Upper lobe of left lung (tissue), 4 donors: Measurements from ENCODE around the gene PNN.

Experiments
- EP300 ChIP-seq, 4 donors: sonication (generic); formaldehyde crosslinking; IDR thresholded peaks; one replicate each; pipeline ENCODE4 v1.5.1; 2017; ENCODE audit warnings: antibody characterized with exemption in 4 of 4, control low read depth in 2 of 4
- POLR2A ChIP-seq, 4 donors: fragments of 450-650 bp; IDR thresholded peaks; one replicate each; pipeline ENCODE4 v1.5.1; 2016 to 2017; ENCODE audit warnings: antibody characterized with exemption in 4 of 4, mild to moderate bottlenecking in 2 of 4
- POLR2AphosphoS5 ChIP-seq, 2 donors: sonication (generic); formaldehyde crosslinking; IDR thresholded peaks; one replicate each; pipeline ENCODE4 v1.5.1; 2017; ENCODE audit warnings: antibody characterized with exemption in 2 of 2
- TF ChIP-seq, protein P1 (sequence below), 6 experiments: fragments of 450-650 bp in 4 of 6; fragments of 200-600 bp in 2 of 6; sonication (generic) in 2 of 6; IDR thresholded peaks; one replicate each; pipeline ENCODE4 v1.5.1; 2016 to 2019; ENCODE audit warnings: antibody characterized with exemption in 6 of 6

DNA sequence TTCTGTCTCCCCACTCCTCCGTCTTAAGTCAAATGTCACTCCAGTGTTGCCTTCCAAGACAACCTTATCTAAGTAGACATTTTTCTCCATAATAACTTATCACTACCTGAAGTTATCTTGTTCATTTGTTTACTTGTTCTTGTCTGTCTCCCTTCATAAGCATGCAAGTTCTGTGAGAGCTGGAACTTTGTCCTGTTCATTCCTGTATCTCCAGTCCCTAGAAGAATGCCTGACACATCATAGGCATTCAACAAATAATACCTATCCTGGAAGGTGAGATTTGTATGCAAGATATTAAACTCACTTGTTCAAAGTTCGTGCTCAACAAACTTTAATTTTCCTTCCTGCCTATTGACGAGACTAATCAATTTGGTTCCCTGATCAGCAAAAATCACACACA is 53.0 kb downstream of the PNN start:
- TF ChIP-seq, protein P1, sequence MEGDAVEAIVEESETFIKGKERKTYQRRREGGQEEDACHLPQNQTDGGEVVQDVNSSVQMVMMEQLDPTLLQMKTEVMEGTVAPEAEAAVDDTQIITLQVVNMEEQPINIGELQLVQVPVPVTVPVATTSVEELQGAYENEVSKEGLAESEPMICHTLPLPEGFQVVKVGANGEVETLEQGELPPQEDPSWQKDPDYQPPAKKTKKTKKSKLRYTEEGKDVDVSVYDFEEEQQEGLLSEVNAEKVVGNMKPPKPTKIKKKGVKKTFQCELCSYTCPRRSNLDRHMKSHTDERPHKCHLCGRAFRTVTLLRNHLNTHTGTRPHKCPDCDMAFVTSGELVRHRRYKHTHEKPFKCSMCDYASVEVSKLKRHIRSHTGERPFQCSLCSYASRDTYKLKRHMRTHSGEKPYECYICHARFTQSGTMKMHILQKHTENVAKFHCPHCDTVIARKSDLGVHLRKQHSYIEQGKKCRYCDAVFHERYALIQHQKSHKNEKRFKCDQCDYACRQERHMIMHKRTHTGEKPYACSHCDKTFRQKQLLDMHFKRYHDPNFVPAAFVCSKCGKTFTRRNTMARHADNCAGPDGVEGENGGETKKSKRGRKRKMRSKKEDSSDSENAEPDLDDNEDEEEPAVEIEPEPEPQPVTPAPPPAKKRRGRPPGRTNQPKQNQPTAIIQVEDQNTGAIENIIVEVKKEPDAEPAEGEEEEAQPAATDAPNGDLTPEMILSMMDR (IDR thresholded peaks at IDR 0.05): no peak
- no peak for TF ChIP-seq POLR2A (IDR thresholded peaks at IDR 0.05)
- TF ChIP-seq EP300 (IDR thresholded peaks at IDR 0.05): no peak
- TF ChIP-seq POLR2AphosphoS5 (IDR thresholded peaks at IDR 0.05): no peak
